GM10266 (cell line): ENCODE data around the gene SLC38A8.

Experiments used
- DNase-seq: peaks from one replicate; pipeline ENCODE4 v3.0.0; 2012; ENCODE audit errors: extremely low spot score
- TF ChIP-seq, protein P1 (sequence below): IDR thresholded peaks from 2 replicates; pipeline ENCODE4 v1.5.1; 2012; ENCODE audit warnings: mild to moderate bottlenecking, low read depth; ENCODE audit not compliant: control insufficient read depth, insufficient read depth; ENCODE audit errors: missing control alignments

Gene SLC38A8

DNA sequence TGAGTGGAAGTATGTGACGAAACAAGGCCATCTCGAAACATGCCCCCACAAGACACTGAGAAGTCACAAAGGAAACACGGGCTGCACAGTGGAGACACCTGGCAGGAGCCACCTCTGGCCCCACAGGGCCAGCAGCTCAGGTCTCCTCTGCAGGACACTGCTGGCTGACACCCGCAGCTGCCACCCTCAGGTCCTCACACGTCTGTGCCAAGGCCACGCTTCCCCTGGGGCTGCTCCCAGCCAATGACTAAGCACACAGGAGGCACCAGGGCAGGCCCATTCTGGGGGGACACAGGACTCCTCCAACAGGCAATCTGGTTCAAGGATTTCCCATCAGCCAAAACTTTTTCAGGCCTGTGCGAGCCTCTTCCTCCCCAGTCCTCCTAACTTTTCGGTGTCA, 37.8 kb upstream of the SLC38A8 start:
- TF ChIP-seq, protein P1, sequence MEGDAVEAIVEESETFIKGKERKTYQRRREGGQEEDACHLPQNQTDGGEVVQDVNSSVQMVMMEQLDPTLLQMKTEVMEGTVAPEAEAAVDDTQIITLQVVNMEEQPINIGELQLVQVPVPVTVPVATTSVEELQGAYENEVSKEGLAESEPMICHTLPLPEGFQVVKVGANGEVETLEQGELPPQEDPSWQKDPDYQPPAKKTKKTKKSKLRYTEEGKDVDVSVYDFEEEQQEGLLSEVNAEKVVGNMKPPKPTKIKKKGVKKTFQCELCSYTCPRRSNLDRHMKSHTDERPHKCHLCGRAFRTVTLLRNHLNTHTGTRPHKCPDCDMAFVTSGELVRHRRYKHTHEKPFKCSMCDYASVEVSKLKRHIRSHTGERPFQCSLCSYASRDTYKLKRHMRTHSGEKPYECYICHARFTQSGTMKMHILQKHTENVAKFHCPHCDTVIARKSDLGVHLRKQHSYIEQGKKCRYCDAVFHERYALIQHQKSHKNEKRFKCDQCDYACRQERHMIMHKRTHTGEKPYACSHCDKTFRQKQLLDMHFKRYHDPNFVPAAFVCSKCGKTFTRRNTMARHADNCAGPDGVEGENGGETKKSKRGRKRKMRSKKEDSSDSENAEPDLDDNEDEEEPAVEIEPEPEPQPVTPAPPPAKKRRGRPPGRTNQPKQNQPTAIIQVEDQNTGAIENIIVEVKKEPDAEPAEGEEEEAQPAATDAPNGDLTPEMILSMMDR = no peak
- DNase-seq = no peak

DNA sequence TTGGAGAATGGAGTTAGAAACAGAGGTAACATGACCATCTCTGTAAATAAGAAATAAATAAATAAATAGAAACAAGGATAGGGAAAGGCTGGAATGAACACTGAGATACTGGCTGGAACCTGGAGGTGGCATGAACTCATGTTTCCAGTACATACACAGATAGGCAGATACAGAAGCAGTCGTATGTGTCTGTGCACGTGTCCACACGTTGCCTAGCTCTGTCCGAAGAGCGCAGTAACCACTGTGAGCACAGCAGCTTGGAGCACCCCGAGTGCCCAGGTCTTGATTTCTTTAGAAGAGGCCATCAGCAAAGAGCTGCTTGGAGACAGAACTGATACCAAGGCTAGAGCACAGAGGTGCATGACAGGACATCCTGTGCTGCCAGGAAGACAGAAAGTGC, 37.1 kb upstream of the SLC38A8 start:
- no peak for DNase-seq
- TF ChIP-seq, protein P1 = no peak

DNA sequence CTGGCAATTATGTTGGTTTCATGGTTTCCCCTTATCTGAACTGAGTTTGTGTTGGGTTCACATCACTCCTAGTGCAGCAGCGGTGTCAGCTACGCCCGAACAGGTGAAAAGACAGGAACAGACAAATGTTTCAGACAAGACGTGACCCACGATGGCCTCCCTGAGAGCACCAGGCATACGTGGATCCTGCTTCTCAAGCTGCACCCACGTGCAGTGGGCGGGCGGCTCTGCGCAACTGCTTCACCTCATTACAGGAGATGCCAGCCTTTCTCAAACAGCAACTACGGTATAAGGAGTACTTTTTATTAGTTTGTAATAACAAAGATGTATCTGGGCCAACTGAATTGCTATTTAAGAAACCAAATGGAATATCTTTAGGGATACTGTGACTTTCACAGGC, 32.8 kb upstream of the SLC38A8 start:
- TF ChIP-seq, protein P1 = no peak
- DNase-seq = no peak

DNA sequence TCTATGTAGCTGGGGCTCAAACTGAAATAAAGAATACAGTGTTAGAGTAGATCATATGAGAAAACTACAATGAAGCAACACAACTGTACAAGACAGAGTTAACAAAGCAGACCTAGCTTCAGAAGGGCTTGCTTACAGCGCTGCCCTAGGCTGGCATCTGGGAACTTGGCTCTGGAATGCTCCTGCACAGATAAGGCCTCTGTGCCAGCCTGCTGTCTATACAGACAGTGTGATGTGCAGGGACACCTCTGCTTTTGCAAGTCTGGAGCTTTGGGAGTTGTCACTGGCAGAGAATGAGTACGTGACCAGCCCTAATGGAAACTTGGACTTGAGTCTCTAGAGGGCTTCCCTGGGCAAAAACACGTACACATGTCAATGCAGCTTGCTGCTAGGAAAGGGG, 32.1 kb upstream of the SLC38A8 start:
- DNase-seq = no peak
- TF ChIP-seq, protein P1 = no peak

DNA sequence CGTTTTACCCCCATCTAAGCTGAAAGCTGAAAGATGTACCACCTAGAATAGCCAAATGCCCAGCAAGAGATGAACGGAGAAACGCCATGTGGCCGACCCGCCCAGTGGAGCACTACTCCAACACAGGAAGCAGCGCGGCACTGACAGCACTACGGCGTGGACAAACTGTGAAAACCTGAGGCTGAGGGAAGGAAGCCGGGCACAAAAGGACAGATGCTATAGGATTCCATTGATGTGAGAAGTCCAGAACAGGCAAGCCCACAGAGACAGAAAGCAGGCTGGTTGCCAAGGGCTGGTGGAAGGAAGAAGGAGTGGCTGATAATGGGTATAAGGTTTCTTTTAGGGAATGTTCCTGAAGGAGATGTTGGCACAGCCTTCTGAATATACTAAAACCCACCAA, 29.4 kb upstream of the SLC38A8 start:
- no peak for DNase-seq
- TF ChIP-seq, protein P1 = no peak

DNA sequence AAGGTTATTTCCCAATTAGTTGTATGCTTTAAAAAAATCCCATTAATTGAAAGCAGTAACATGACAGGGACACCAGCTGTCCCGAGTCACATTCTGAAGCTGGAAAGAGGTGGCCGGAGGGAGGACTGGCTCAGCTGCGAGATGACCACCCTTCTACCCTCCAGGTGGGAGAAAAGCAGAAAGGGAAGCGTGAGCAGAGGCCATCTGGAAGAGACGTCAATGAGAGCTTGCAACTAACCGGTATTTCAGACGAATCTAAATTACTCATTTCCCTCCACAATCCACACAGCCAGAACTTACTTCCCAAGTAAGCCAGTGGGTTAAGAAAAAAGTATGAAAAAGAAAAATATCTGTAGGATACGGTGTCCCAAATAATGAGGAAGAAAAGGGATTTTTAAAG, 28.5 kb upstream of the SLC38A8 start:
- no peak for DNase-seq
- TF ChIP-seq, protein P1 = no peak

DNA sequence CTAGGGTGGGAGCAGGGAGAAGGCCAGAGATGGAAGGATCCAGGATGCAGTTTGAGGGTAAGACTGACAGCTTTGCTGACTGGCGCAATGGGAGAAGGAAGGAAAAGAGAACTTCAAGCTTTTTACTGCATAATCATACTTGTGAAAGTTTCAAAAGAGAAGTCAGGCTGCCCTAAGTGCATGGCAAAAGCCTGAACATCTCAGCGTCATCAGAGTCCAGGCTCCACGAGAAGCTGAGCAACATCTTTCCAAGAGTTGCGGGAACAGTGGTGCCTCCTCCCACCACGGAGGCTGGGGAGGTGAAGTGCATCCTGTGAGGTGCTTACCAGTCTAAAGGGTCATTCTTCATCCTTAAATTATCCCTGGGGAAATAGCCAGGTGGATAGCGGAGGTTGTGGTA, 26.9 kb upstream of the SLC38A8 start:
- DNase-seq = no peak
- TF ChIP-seq, protein P1 = no peak
